Karpas-422 (cell line): ENCODE measurements around the gene EFCAB10. TPM values are rescaled to one million over a fixed set of nuclear protein-coding genes. Genes with fewer than 3 reads are reported as not detected.
A peak's percentile ranks its signal among the peaks of the same experiment; 100 is the strongest.
"Not testable (repeated sequence)": the region's sequence is repeated elsewhere in the genome, so short reads cannot be mapped to it uniquely, and the experiment has no call there.

Source experiments
- DNase-seq: peaks from one replicate; pipeline ENCODE4 v3.0.0-alpha.2; 2015
- H2AFZ ChIP-seq: fragments of 200-600 bp; sonication (generic); 2 replicates; pipeline ENCODE4 v1.6.1; 2014; ENCODE audit warnings: antibody characterized with exemption, low read length, mixed read lengths
- H3K27ac ChIP-seq: fragments of 200-600 bp; sonication (generic); 2 replicates; pipeline ENCODE4 v1.5.1; 2014; ENCODE audit warnings: mild to moderate bottlenecking, low read length, moderate library complexity
- H3K27me3 ChIP-seq: fragments of 200-600 bp; sonication (generic); 2 replicates; pipeline ENCODE4 v1.6.1; 2014; ENCODE audit warnings: low read length, mixed read lengths
- H3K36me3 ChIP-seq: fragments of 200-600 bp; sonication (generic); 2 replicates; pipeline ENCODE4 v1.6.1; 2014; ENCODE audit warnings: low read length, mixed read lengths; ENCODE audit not compliant: insufficient read depth
- H3K4me1 ChIP-seq: fragments of 200-600 bp; sonication (generic); 2 replicates; pipeline ENCODE4 v1.6.1; 2014; ENCODE audit warnings: mild to moderate bottlenecking, low read length, mixed read lengths
- H3K4me2 ChIP-seq: fragments of 200-600 bp; sonication (generic); 2 replicates; pipeline ENCODE4 v1.6.1; 2014; ENCODE audit warnings: low read length, low read depth, mild to moderate bottlenecking; ENCODE audit not compliant: poor library complexity, severe bottlenecking
- H3K4me3 ChIP-seq: fragments of 200-600 bp; sonication (generic); 2 replicates; pipeline ENCODE4 v1.5.1; 2014; ENCODE audit warnings: mild to moderate bottlenecking, antibody characterized with exemption, low read length, mixed read lengths
- H3K79me2 ChIP-seq: fragments of 200-600 bp; sonication (generic); 2 replicates; pipeline ENCODE4 v1.6.1; 2014; ENCODE audit warnings: mild to moderate bottlenecking, low read length, mixed read lengths
- H3K9ac ChIP-seq: fragments of 200-600 bp; sonication (generic); 2 replicates; pipeline ENCODE4 v1.6.0; 2014; ENCODE audit warnings: low read length
- H3K9me2 ChIP-seq: fragments of 200-600 bp; sonication (generic), shearing (Covaris generic); replicated peaks from 2 replicates; pipeline ENCODE4 v1.6.0; 2014; ENCODE audit warnings: mild to moderate bottlenecking, low read length, moderate library complexity; ENCODE audit not compliant: insufficient read depth
- H3K9me3 ChIP-seq: fragments of 300-700, 200-600 bp; sonication (generic); 2 replicates; pipeline ENCODE4 v1.6.1; 2014; ENCODE audit warnings: low read length, mixed read lengths
- H4K20me1 ChIP-seq: fragments of 200-600 bp; sonication (generic); 2 replicates; pipeline ENCODE4 v1.6.1; 2014; ENCODE audit warnings: mild to moderate bottlenecking, antibody characterized with exemption, low read length, low read depth; ENCODE audit not compliant: insufficient read depth
- total RNA-seq: library from RNA; depleted of rRNA; stranded (reverse); fragments of >200 nt; shearing (Covaris generic); gene quantifications from 2 replicates; pipeline ENCODE4 v1.2.3, GENCODE V29; 2014; ENCODE audit warnings: low replicate concordance

Gene EFCAB10
- total RNA-seq, 1 experiment from 2014 or later, result not detected

DNA sequence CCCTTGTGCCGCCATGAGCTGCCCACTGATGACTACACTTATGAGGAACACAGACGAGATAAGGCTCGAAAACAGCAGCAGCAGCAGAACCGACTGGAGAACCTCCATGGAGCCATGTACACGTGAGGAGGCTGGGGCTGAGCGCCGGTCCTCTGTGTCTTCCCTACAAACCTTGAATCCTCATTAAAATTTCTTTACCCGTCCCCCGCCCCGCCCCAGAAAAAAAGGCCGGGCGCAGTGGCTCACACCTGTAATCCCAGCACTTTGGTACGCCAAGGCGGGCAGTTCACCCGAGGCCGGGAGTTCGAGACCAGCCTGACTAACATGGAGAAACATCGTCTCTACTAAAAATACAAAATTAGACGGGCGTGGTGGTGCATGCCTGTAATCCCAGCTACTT is 50.7 kb downstream of the EFCAB10 start:
- no peaks in the 10 kb centered on the region for H3K27me3 ChIP-seq
- DNase-seq, result no peak
- H3K4me1 ChIP-seq, result peaks cover 23% of the 10 kb centered on the region
- peaks cover 32% of the 10 kb centered on the region for H3K79me2 ChIP-seq
- H3K9me3 ChIP-seq, result no peaks in the 10 kb centered on the region
- H3K27ac ChIP-seq, result no peak overlapping the region
- no peak overlapping the region for H3K9ac ChIP-seq
- no peaks in the 10 kb centered on the region for H3K9me2 ChIP-seq
- H3K4me2 ChIP-seq, result peak overlapping the region; percentile 94
- no peak overlapping the region for H3K4me3 ChIP-seq
- H4K20me1 ChIP-seq, result no peaks in the 10 kb centered on the region
- no peak overlapping the region for H2AFZ ChIP-seq
- 0 out of 2 replicates have a peak, but pooled peaks cover under 1% of the 10 kb centered on the region for H3K36me3 ChIP-seq

DNA sequence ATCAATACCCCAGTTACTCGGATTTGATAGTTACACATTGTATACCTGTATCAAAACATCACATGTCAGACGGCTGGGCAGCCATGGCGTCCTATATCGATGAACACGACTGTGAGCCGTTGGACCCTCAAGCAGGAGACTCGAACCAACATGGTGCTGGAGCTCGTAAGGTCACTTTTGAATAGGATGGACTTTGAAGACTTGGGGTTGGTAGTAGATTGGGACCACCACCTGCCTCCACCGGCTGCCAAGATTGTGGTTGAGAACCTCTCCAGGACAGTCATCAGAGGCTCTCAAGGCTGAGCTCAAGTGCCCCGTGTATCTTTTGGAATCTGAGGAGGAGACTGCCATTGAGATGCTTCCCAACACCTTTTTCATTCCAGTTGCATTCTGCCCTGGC is 51.2 kb downstream of the EFCAB10 start:
- Histone ChIP-seq H3K27ac (no peak overlapping the region), H3K9ac (no peak overlapping the region), H3K36me3 (no peaks in the 10 kb centered on the region), H3K4me2 (no peak overlapping the region), H4K20me1 (no peaks in the 10 kb centered on the region), H2AFZ (no peak overlapping the region), H3K9me3 (no peaks in the 10 kb centered on the region), H3K9me2 (no peaks in the 10 kb centered on the region), H3K27me3 (no peaks in the 10 kb centered on the region), H3K4me3 (no peak overlapping the region), H3K79me2 (peaks cover 29% of the 10 kb centered on the region), H3K4me1 (peaks cover 23% of the 10 kb centered on the region)
- no peak for DNase-seq

DNA sequence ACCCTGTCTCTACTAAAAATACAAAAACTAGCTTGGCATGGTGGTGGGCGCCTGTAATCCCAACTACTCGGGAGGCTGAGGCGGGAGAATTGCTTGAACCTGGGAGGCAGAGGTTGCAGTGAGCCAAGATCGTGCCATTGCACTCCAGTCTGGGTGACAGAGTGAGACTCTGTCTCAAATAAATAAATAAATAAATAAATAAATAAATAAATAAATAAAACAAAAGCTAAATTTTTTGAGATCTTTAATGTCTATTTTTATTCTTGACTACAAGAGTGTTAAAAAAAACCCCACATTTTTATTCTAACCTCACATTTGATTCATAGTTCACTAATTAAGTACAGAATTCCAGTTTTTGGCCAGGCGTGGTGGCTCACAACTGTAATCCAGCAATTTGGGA is 53.6 kb downstream of the EFCAB10 start:
- H3K9ac ChIP-seq, H3K4me3 ChIP-seq, H3K4me2 ChIP-seq, H2AFZ ChIP-seq, DNase-seq, H3K9me2 ChIP-seq, H3K9me3 ChIP-seq, H3K27ac ChIP-seq, H3K36me3 ChIP-seq, H4K20me1 ChIP-seq, H3K79me2 ChIP-seq, H3K27me3 ChIP-seq: not testable (repeated sequence)
- peaks cover 10% of the 10 kb centered on the region for H3K4me1 ChIP-seq

DNA sequence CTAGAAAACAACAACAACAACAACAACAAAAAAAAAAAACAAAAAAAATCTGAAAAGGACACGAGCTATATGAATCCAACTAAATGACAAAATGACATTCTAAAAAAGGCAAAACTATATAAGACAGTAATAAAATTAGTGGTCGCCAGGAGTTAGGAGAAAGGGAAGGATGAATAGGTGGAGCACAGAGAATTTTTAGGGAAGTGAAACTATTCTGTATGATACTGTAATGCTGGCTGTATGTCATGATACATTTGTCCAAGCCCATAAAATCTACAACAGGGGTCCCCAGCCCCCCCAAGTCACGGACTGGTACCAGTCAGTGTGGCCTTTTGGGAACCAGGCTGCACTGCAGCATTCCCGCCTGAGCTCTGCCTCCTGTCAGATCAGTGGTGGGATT is 56.5 kb downstream of the EFCAB10 start:
- H4K20me1 ChIP-seq, result no peaks in the 10 kb centered on the region
- H2AFZ ChIP-seq, result no peak overlapping the region
- H3K9me2 ChIP-seq, result no peaks in the 10 kb centered on the region
- H3K27me3 ChIP-seq, result no peaks in the 10 kb centered on the region
- no peak overlapping the region for H3K9ac ChIP-seq
- no peaks in the 10 kb centered on the region for H3K9me3 ChIP-seq
- H3K4me3 ChIP-seq, result no peak overlapping the region
- peaks cover 16% of the 10 kb centered on the region for H3K4me1 ChIP-seq
- no peak overlapping the region for H3K4me2 ChIP-seq
- peak; percentile 49 for DNase-seq
- peaks cover 18% of the 10 kb centered on the region for H3K79me2 ChIP-seq
- H3K36me3 ChIP-seq, result peaks cover under 1% of the 10 kb centered on the region; the same call in 1 of the 2 replicates
- no peak overlapping the region for H3K27ac ChIP-seq

DNA sequence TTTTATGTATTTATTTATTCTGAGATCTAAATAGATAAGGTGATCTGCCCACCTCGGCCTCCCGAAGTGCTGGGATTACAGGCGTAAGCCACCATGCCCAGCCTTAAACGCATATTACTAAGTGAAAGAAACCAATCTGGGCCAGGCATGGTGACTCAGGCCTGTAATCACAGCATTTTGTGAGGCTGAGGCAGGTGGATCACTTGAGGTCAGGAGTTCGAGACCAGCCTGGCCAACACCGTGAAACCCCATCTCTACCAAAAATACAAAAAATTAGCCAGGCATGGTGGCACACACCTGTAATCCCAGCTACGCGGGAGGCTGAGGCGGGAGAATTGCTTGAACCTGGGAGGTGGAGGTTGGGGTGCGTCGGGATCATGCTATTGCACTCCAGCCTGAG is 56.9 kb downstream of the EFCAB10 start:
- not testable (repeated sequence) for H3K27ac ChIP-seq, DNase-seq, H4K20me1 ChIP-seq, H3K4me2 ChIP-seq, H3K36me3 ChIP-seq, H3K27me3 ChIP-seq, H2AFZ ChIP-seq, H3K9ac ChIP-seq, H3K9me2 ChIP-seq, H3K4me3 ChIP-seq, H3K9me3 ChIP-seq
- Histone ChIP-seq H3K4me1 (peaks cover 16% of the 10 kb centered on the region), H3K79me2 (peaks cover 22% of the 10 kb centered on the region)

DNA sequence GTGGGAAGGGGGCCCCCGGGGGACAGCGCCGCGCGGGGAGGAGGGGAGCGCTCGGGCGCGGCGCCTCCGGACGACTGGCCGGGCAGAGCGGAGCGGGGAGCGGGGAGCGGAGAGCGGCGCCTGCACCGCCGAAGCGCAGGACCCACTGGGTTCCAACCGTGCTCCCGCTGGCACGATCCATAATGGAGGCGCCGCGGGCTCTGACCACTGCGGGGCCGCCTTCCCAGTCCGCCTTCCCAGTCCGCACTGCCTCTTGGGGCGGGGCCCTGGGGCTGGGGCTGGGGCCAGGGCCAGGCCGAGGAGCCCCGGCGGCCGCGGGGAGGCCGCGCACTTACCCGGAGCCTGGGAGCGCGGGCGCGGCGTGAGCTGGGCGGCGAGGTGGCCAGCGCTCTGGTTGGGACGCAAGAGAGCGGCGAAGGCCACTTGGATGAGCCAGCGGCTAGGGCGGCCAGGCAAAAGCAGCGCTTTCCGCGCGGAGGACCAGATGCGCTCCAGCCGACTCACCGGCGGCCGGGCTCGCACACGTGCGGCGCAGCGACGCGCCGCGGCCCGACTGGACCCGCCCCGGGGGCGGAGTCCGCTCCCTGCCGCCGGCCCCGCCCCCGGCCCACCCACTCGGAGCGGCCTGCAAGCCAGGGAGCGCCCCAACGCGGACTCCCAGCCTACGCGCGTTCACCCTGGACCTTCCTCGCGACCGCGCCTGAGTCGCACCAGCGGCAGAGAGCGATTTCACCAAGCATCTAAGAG is 59.4 kb downstream of the EFCAB10 start, which contains the start of gene PUS7:
Gene PUS7, minus strand, starts transcription at position 555 of the 747 bp plus-strand sequence. CDS start 13,759 bp downstream, outside the sequence.
- peaks cover 47% of the 10 kb centered on the region for H3K79me2 ChIP-seq
- peak within 1 kb of the TSS; percentile 97 for H3K4me2 ChIP-seq
- peaks cover 10% of the 10 kb centered on the region; the same call in 1 of the 2 replicates for H3K36me3 ChIP-seq
- H3K4me1 ChIP-seq, result peaks cover 16% of the 10 kb centered on the region
- H2AFZ ChIP-seq, result peak within 1 kb of the TSS; percentile 100
- DNase-seq, result peak; percentile 96
- H3K27me3 ChIP-seq, result no peaks in the 10 kb centered on the region
- H3K9me3 ChIP-seq, result no peaks in the 10 kb centered on the region
- peak within 1 kb of the TSS; percentile 92 for H3K4me3 ChIP-seq
- peak within 1 kb of the TSS; percentile 48; the same call in 1 of the 2 replicates for H3K27ac ChIP-seq
- no peaks in the 10 kb centered on the region for H3K9me2 ChIP-seq
- peak within 1 kb of the TSS; percentile 92 for H3K9ac ChIP-seq
- H4K20me1 ChIP-seq, result no peaks in the 10 kb centered on the region

DNA sequence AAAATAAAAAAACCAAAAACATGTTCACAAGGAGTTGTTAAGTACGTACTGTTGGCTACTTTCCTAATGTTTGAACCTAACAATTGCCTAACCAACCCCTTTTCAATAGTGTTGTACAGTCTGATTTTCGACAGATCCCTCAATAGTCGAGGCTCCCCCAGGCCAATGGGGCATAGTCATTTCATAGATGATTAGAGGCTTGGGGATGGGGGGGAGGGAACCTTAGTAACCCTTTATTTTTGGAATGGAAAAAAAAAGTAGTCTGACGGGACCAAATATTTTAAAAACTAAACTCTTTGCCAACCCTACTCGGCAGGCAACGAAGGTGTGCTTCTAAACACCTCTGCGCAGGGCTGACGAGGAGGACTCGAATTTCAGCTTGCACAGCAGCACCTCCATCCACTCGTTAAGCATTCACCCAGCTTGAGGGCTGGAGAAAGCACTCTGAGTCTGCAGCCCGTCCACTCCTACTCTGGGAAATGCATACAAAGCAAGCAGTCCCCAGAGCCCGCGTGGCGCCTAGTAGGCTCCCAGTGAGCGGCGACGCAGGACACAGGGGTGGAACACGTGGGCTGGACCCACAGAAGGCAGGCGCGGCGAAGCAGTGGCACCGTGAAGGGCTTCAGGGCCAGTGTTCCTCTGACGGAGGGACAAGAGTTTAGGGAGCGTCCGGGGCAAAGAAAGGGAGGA is 60.1 kb downstream of the EFCAB10 start:
- no peak overlapping the region; the same call in 1 of the 2 replicates for H3K27ac ChIP-seq

DNA sequence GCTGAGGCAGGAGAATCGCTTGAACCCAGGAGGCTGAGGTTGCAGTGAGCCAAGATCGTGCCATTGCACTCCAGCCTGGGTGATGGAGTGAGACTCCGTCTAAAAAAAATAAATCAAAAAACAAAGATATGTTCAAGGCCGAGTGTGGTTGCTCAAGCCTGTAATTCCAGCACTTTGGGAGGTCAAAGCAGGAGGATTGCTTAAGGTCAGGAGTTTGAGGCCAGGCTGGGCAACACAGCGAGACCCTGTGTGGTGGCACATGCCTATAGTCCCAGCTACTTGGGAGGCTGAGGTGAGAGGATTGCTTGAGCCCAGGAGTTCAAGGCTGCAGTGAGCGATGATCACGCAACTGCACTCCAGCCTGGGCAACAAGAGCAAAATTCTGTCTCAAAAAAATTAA is 60.7 kb downstream of the EFCAB10 start:
- H3K4me1 ChIP-seq, result peaks cover 16% of the 10 kb centered on the region
- H3K9me3 ChIP-seq, H3K9me2 ChIP-seq, H3K27me3 ChIP-seq, H3K27ac ChIP-seq, H2AFZ ChIP-seq, DNase-seq, H4K20me1 ChIP-seq: not testable (repeated sequence)
- H3K79me2 ChIP-seq, result peaks cover 56% of the 10 kb centered on the region
- H3K4me2 ChIP-seq, result peak overlapping the region; percentile 97
- peak overlapping the region; percentile 92 for H3K4me3 ChIP-seq
- H3K36me3 ChIP-seq, result peaks cover 12% of the 10 kb centered on the region; the same call in 1 of the 2 replicates
- peak overlapping the region; percentile 92 for H3K9ac ChIP-seq

More for the DNA sequence above, 60.1 kb downstream of the EFCAB10 start:
- Histone ChIP-seq H3K4me1 (peaks cover 16% of the 10 kb centered on the region), H3K36me3 (peaks cover 12% of the 10 kb centered on the region; the same call in 1 of the 2 replicates), H2AFZ (peak overlapping the region; percentile 77), H4K20me1 (no peaks in the 10 kb centered on the region), H3K79me2 (peaks cover 55% of the 10 kb centered on the region), H3K9me3 (no peaks in the 10 kb centered on the region), H3K27me3 (no peaks in the 10 kb centered on the region), H3K9me2 (no peaks in the 10 kb centered on the region), H3K4me2 (peak overlapping the region; percentile 97), H3K9ac (peak overlapping the region; percentile 92), H3K4me3 (peak overlapping the region; percentile 92)
- peak; percentile 80 for DNase-seq
